ENCODE measurements around the gene ARF5. TPM values are rescaled to one million over a fixed set of nuclear protein-coding genes. Genes with fewer than 3 reads are reported as not detected.
A peak's percentile ranks its signal among the peaks of the same experiment; 100 is the strongest.

Gene ARF5
- total RNA-seq, 1 donor from 2014 or later, result 355 TPM

GRCh38 chr7:127591189-127591588 lies 3.0 kb downstream of the ARF5 start:
- no peaks in the 10 kb centered on the region for H3K27me3 ChIP-seq (ENCODE audit: control insufficient read depth, insufficient read depth, low read length)
- DNase-seq (ENCODE audit: low read depth), result no peak
- no peaks in the 10 kb centered on the region for H3K36me3 ChIP-seq (ENCODE audit: control insufficient read depth, insufficient read depth, low read length)
- H3K4me3 ChIP-seq (ENCODE audit: low read depth, low read length), result no peak overlapping the region
- TF ChIP-seq CTCF (IDR thresholded peaks at IDR 0.05; ENCODE audit: insufficient read depth, low read length, poor library complexity, severe bottlenecking), result no peak

GRCh38 chr7:127591591-127591990 lies 3.4 kb downstream of the ARF5 start:
- Histone ChIP-seq H3K4me3 (ENCODE audit: low read depth, low read length) (no peak overlapping the region), H3K36me3 (ENCODE audit: control insufficient read depth, insufficient read depth, low read length) (no peaks in the 10 kb centered on the region), H3K27me3 (ENCODE audit: control insufficient read depth, insufficient read depth, low read length) (no peaks in the 10 kb centered on the region)
- no peak for DNase-seq (ENCODE audit: low read depth)
- no peak for TF ChIP-seq CTCF (IDR thresholded peaks at IDR 0.05; ENCODE audit: insufficient read depth, low read length, poor library complexity, severe bottlenecking)

- no peak overlapping the region for H3K4me3 ChIP-seq (ENCODE audit: low read depth, low read length)
- H3K36me3 ChIP-seq (ENCODE audit: control insufficient read depth, insufficient read depth, low read length), result no peaks in the 10 kb centered on the region
- no peak for DNase-seq (ENCODE audit: low read depth)
- no peak for TF ChIP-seq CTCF (IDR thresholded peaks at IDR 0.05; ENCODE audit: insufficient read depth, low read length, poor library complexity, severe bottlenecking)
- no peaks in the 10 kb centered on the region for H3K27me3 ChIP-seq (ENCODE audit: control insufficient read depth, insufficient read depth, low read length)
These were observed 4.3 kb downstream of the ARF5 start for GRCh38 chr7:127592550-127592949.

- no peaks in the 10 kb centered on the region for H3K27me3 ChIP-seq (ENCODE audit: control insufficient read depth, insufficient read depth, low read length)
- no peaks in the 10 kb centered on the region for H3K36me3 ChIP-seq (ENCODE audit: control insufficient read depth, insufficient read depth, low read length)
- H3K4me3 ChIP-seq (ENCODE audit: low read depth, low read length), result no peak overlapping the region
- no peak for DNase-seq (ENCODE audit: low read depth)
- TF ChIP-seq CTCF (IDR thresholded peaks at IDR 0.05; ENCODE audit: insufficient read depth, low read length, poor library complexity, severe bottlenecking), result no peak
These were observed 6.3 kb downstream of the ARF5 start for GRCh38 chr7:127594490-127594889.

- TF ChIP-seq CTCF (IDR thresholded peaks at IDR 0.05; ENCODE audit: insufficient read depth, low read length, poor library complexity, severe bottlenecking), result no peak
- no peak overlapping the region for H3K4me3 ChIP-seq (ENCODE audit: low read depth, low read length)
- no peak for DNase-seq (ENCODE audit: low read depth)
- H3K36me3 ChIP-seq (ENCODE audit: control insufficient read depth, insufficient read depth, low read length), result no peaks in the 10 kb centered on the region
- H3K27me3 ChIP-seq (ENCODE audit: control insufficient read depth, insufficient read depth, low read length), result no peaks in the 10 kb centered on the region
These were observed 7.5 kb downstream of the ARF5 start for GRCh38 chr7:127595737-127596136.

- Histone ChIP-seq H3K4me3 (ENCODE audit: low read depth, low read length) (no peak overlapping the region), H3K36me3 (ENCODE audit: control insufficient read depth, insufficient read depth, low read length) (no peaks in the 10 kb centered on the region), H3K27me3 (ENCODE audit: control insufficient read depth, insufficient read depth, low read length) (no peaks in the 10 kb centered on the region)
- peak; percentile 23 for TF ChIP-seq CTCF (IDR thresholded peaks at IDR 0.05; ENCODE audit: insufficient read depth, low read length, poor library complexity, severe bottlenecking)
- no peak for DNase-seq (ENCODE audit: low read depth)
These were observed 10.1 kb downstream of the ARF5 start for GRCh38 chr7:127598318-127598717.

Data from kidney epithelial cell (primary cell).